ENCODE data around the gene CACNA2D3. TPM values are rescaled to one million over a fixed set of nuclear protein-coding genes. Genes with fewer than 3 reads are reported as not detected.

CACNA2D3 gene
- total and polyA plus RNA-seq, 9 donors = 1.4 to 3.1 (median 2.3) TPM

DNA sequence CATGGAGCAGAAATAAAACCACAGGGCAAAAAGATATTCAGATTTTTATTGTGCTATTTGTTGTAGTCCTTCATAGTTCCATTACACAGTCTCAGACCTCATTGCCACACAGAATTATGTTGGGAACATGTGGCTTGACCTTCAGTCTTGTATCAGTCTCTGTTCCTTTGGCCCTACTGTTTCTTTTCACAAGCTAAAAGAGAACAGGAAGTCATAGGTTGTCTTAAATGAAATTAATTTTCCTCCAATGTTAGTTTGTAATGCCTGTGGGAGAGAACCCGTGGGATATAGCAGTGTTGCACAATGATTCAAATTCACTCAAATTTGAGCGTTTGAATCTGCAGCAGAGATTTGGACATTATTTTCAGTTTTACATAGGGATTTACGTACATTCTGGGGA lies 445.6 kb downstream of the CACNA2D3 start:
- no peaks in the 10 kb centered on the region for H3K36me3 ChIP-seq (ENCODE audit: control insufficient read depth, insufficient read depth, low read length)
- no peaks in the 10 kb centered on the region for H3K4me1 ChIP-seq (ENCODE audit: control insufficient read depth, insufficient read depth, low read length)
- no peak overlapping the region for H3K27ac ChIP-seq (ENCODE audit: low read length)
- WGBS (ENCODE audit: insufficient coverage) = 64% methylated on average over 3 of the region's 3 CpGs
- no peak overlapping the region for H3K4me3 ChIP-seq (ENCODE audit: low read length)
- no peaks in the 10 kb centered on the region for H3K27me3 ChIP-seq (ENCODE audit: control insufficient read depth, insufficient read depth, low read length)
- no peaks in the 10 kb centered on the region for H3K9me3 ChIP-seq (replicated peaks; ENCODE audit: control insufficient read depth, low read depth, low read length)
- no peak for DNase-seq

DNA sequence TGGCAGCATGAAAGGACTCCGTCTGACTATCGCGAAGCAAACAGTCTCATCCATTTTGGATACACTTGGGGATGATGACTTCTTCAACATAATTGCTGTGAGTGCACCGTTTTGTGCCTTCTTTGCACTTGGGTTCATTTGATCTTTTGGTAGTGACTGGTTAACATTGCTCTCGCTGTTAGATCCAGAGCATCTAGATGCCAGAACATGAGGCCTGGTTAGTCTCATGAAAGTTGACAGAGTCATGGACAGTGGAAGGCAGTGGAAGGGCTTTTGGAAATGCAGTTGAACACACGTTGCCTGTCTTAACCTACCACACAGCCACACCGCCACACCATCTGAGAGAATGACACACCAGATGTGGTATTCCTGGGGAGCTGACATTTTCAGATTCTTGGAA lies 447.7 kb downstream of the CACNA2D3 start:
- 91% methylated on average over 5 of the region's 7 CpGs for WGBS (ENCODE audit: insufficient coverage)
- Histone ChIP-seq H3K27me3 (ENCODE audit: control insufficient read depth, insufficient read depth, low read length) (no peaks in the 10 kb centered on the region), H3K36me3 (ENCODE audit: control insufficient read depth, insufficient read depth, low read length) (no peaks in the 10 kb centered on the region), H3K27ac (ENCODE audit: low read length) (no peak overlapping the region), H3K4me3 (ENCODE audit: low read length) (no peak overlapping the region), H3K9me3 (replicated peaks; ENCODE audit: control insufficient read depth, low read depth, low read length) (no peaks in the 10 kb centered on the region), H3K4me1 (ENCODE audit: control insufficient read depth, insufficient read depth, low read length) (no peaks in the 10 kb centered on the region)
- no peak for DNase-seq

DNA sequence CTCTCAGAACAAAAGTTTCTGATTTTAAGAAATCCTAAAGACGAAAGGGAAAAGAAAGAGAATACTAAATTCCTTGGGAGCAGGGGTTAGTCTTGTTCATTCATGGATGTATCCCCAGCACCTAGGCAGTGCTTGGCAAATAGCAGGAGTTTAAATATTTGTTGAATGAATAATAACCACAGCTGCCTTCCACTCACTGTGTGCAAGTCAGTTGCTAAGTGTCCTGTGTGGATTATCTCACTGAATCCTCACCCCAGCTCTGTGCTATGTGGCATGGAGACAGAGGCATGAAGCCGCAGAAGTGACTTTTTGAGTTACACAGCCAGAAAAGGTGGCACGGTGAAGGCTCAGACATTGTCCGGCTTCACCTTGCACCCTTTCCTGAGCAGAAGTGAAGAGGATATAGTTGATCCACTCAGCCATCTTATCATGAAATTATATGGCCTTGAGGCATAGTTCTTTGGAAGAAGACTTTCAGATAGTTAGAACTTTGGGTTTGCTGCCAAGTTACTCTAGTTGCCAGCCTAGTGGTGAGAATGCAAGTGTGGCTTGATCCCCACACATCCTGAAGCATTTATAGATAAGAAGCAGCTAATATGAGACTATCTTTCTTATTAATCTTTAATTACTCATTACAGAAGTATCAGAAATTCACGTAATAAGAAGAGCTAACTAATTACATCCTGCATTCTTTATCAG lies 450.0 kb downstream of the CACNA2D3 start:
- no peaks in the 10 kb centered on the region for H3K36me3 ChIP-seq (ENCODE audit: control insufficient read depth, insufficient read depth, low read length)
- WGBS (ENCODE audit: insufficient coverage) = 100% methylated on average over 2 of the region's 5 CpGs
- DNase-seq = no peak

DNA sequence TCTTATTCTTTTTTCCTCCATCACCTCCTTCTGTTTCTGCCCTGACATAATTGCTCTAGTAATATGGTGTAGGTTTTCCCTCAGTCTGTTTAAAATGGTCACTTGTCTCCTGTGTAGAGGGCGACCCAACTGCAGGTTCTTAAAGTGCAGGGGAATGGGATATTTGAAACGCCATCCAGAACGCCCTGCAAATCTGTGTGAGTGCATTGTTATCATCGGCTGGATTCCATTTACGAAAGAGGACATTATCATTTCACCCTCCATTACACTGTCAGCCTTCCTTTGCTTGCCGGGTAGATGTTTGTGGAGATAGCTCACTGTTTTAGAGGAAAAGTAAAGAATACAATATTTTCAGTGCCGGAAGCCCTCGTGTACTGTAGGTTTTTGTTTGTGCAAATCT lies 451.5 kb downstream of the CACNA2D3 start:
- Histone ChIP-seq H3K9me3 (replicated peaks; ENCODE audit: control insufficient read depth, low read depth, low read length) (no peaks in the 10 kb centered on the region), H3K27me3 (ENCODE audit: control insufficient read depth, insufficient read depth, low read length) (no peaks in the 10 kb centered on the region), H3K27ac (ENCODE audit: low read length) (no peak overlapping the region), H3K4me3 (ENCODE audit: low read length) (no peak overlapping the region), H3K36me3 (ENCODE audit: control insufficient read depth, insufficient read depth, low read length) (no peaks in the 10 kb centered on the region), H3K4me1 (ENCODE audit: control insufficient read depth, insufficient read depth, low read length) (no peaks in the 10 kb centered on the region)
- no peak for DNase-seq
- WGBS (ENCODE audit: insufficient coverage) = no CpG with 5 or more reads among the region's 8 CpGs

More for the DNA sequence above, 450.0 kb downstream of the CACNA2D3 start:
- no peaks in the 10 kb centered on the region for H3K4me1 ChIP-seq (ENCODE audit: control insufficient read depth, insufficient read depth, low read length)
- no peaks in the 10 kb centered on the region for H3K27me3 ChIP-seq (ENCODE audit: control insufficient read depth, insufficient read depth, low read length)
- H3K27ac ChIP-seq (ENCODE audit: low read length) = no peak overlapping the region
- H3K9me3 ChIP-seq (replicated peaks; ENCODE audit: control insufficient read depth, low read depth, low read length) = no peaks in the 10 kb centered on the region
- no peak overlapping the region for H3K4me3 ChIP-seq (ENCODE audit: low read length)

DNA sequence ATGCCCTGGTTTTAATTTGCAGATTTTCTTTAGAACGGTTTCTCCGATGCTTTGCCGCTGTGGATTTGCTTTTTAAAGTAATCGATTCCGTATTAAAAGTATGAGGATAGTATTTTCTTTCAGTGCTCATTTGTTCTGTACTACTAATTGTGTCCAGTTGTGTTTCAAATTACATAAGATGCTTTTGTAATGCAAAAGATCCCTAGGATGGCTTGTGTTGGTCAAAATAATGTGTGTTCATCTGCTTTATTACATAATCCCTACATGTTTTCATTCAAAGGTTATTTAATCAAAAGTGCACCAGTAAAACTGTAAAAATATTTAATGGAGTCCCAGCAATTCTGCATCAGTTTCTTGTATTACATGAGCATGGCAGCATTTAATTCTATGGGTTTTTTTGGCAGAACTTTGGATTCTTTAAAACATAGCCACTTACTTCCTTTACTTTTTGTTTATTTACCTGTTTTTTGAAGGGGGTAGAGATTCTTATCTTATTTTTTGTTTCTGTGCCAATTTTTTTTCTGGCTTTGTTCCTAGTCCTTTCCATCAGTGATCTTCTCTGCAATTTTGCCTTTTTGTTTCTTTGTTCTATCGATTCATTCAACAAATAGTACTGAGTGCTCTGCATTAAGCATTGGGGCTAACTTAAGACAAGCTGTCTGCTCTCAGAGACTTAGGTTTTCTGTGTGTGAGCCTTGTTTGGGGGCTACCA lies 452.7 kb downstream of the CACNA2D3 start:
- WGBS (ENCODE audit: insufficient coverage) = no CpG with 5 or more reads among the region's 6 CpGs
- DNase-seq = no peak
- H3K27me3 ChIP-seq (ENCODE audit: control insufficient read depth, insufficient read depth, low read length) = no peaks in the 10 kb centered on the region
- no peaks in the 10 kb centered on the region for H3K9me3 ChIP-seq (replicated peaks; ENCODE audit: control insufficient read depth, low read depth, low read length)
- no peak overlapping the region for H3K4me3 ChIP-seq (ENCODE audit: low read length)
- no peak overlapping the region for H3K27ac ChIP-seq (ENCODE audit: low read length)
- H3K36me3 ChIP-seq (ENCODE audit: control insufficient read depth, insufficient read depth, low read length) = no peaks in the 10 kb centered on the region
- H3K4me1 ChIP-seq (ENCODE audit: control insufficient read depth, insufficient read depth, low read length) = no peaks in the 10 kb centered on the region

DNA sequence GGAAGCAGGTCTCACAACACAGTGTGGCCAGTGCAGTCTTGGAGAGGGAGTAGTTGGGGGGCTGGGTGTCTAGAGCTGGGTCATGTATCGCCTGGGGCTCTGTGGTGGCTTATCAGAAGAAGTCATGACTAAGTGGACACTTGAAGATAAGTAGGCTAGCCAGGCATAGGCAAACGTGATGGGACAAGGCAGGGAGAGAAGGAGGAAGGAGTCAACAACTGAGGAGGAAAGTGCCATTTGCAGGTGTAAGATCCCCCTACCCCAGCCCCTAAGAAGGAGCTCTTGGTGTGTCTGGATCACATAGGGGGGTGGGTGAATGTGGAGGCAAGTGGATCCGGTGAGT lies 453.2 kb downstream of the CACNA2D3 start:
- 69% methylated on average over 2 of the region's 3 CpGs for WGBS (ENCODE audit: insufficient coverage)
- no peak for DNase-seq
- Histone ChIP-seq H3K4me1 (ENCODE audit: control insufficient read depth, insufficient read depth, low read length) (no peaks in the 10 kb centered on the region), H3K4me3 (ENCODE audit: low read length) (no peak overlapping the region), H3K36me3 (ENCODE audit: control insufficient read depth, insufficient read depth, low read length) (no peaks in the 10 kb centered on the region), H3K27ac (ENCODE audit: low read length) (no peak overlapping the region), H3K9me3 (replicated peaks; ENCODE audit: control insufficient read depth, low read depth, low read length) (no peaks in the 10 kb centered on the region), H3K27me3 (ENCODE audit: control insufficient read depth, insufficient read depth, low read length) (no peaks in the 10 kb centered on the region)

DNA sequence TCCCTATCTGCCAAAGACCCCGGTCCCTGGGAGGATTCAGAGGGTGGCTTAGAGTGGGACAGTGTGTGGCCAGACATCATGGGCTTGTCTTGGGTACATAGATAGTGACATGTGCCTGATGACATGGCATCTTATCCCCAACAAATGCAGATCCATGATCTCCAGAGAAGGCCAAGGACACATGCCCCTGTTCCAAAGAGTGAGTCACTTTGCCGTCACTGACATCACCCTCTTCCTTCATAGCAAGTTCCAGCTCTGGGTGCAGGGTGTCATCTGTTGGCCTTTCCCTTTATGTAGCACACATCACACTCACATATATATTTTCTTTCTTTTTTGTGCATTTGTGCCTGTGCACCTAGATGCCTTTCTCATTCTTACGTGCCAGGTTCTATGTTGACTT lies 455.0 kb downstream of the CACNA2D3 start:
- Histone ChIP-seq H3K36me3 (ENCODE audit: control insufficient read depth, insufficient read depth, low read length) (no peaks in the 10 kb centered on the region), H3K4me1 (ENCODE audit: control insufficient read depth, insufficient read depth, low read length) (no peaks in the 10 kb centered on the region), H3K27me3 (ENCODE audit: control insufficient read depth, insufficient read depth, low read length) (no peaks in the 10 kb centered on the region), H3K4me3 (ENCODE audit: low read length) (no peak overlapping the region), H3K27ac (ENCODE audit: low read length) (no peak overlapping the region), H3K9me3 (replicated peaks; ENCODE audit: control insufficient read depth, low read depth, low read length) (no peaks in the 10 kb centered on the region)
- no peak for DNase-seq
- 71% methylated on average over 3 of the region's 3 CpGs for WGBS (ENCODE audit: insufficient coverage)

DNA sequence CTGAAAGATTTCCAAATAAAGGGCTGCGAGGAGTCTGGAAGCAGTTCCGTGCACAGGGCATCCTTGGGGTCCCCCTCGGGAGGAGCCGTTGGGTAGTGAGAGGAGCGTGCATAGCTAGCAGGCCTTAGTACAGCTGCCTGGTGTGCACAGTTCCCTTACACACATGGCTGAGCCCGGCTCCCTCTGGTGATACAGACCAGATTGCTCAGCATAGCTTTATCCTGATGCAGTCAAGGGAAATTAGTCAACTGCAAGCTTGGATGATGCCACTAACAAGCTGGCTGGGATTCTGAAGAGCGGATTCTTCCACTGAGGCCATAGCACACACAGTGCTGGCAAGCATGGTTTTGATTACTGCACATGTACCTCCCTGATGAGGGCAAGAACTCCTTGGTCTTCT lies 456.1 kb downstream of the CACNA2D3 start:
- Histone ChIP-seq H3K27ac (ENCODE audit: low read length) (no peak overlapping the region), H3K9me3 (replicated peaks; ENCODE audit: control insufficient read depth, low read depth, low read length) (no peaks in the 10 kb centered on the region), H3K27me3 (ENCODE audit: control insufficient read depth, insufficient read depth, low read length) (no peaks in the 10 kb centered on the region), H3K4me1 (ENCODE audit: control insufficient read depth, insufficient read depth, low read length) (no peaks in the 10 kb centered on the region), H3K36me3 (ENCODE audit: control insufficient read depth, insufficient read depth, low read length) (no peaks in the 10 kb centered on the region), H3K4me3 (ENCODE audit: low read length) (no peak overlapping the region)
- 69% methylated on average over 7 of the region's 7 CpGs for WGBS (ENCODE audit: insufficient coverage)
- no peak for DNase-seq

DNA sequence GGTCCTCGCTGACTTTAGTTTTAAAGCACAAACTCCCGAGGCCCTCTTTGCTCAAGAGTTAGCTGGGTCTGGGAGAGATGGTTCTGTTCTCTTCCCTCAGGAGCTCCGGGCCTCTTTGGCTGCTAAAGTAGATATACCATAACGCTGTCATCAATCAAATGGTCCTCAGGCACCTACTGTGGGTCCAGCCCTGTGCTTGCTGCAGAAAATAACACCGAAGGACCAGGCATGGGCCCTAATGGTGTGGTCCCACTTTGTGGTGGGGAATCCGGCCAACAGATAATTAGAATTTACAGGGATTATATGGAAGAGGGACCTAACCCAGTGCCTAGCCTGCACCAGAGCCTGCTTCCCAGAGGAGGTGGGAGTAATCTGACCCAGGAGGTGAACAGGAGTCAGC lies 458.1 kb downstream of the CACNA2D3 start:
- DNase-seq = no peak
- Histone ChIP-seq H3K4me1 (ENCODE audit: control insufficient read depth, insufficient read depth, low read length) (no peaks in the 10 kb centered on the region), H3K36me3 (ENCODE audit: control insufficient read depth, insufficient read depth, low read length) (no peaks in the 10 kb centered on the region), H3K9me3 (replicated peaks; ENCODE audit: control insufficient read depth, low read depth, low read length) (no peaks in the 10 kb centered on the region), H3K4me3 (ENCODE audit: low read length) (no peak overlapping the region), H3K27ac (ENCODE audit: low read length) (no peak overlapping the region), H3K27me3 (ENCODE audit: control insufficient read depth, insufficient read depth, low read length) (no peaks in the 10 kb centered on the region)
- 88% methylated on average over 4 of the region's 6 CpGs for WGBS (ENCODE audit: insufficient coverage)

DNA sequence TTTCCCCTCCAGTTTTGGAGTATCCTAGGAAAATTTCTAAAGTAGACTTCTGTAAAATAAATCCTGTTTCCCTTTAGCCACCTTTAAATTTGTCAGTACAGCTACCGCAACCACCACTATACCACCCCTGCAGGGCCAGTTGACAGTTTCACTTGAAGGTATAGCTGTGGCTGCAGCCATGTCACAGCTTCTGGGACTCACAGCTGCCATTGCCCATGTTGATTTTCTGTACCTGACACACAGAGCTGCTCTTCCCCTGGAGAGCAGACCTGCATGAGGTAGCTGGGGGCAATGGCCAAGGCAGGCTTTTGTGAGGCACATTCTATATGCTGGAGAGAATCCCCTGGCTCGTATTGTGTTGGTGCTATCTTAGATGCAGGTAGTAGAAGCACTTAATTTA lies 460.1 kb downstream of the CACNA2D3 start:
- H3K4me1 ChIP-seq (ENCODE audit: control insufficient read depth, insufficient read depth, low read length) = no peaks in the 10 kb centered on the region
- no peak for DNase-seq
- no peaks in the 10 kb centered on the region for H3K27me3 ChIP-seq (ENCODE audit: control insufficient read depth, insufficient read depth, low read length)
- H3K4me3 ChIP-seq (ENCODE audit: low read length) = no peak overlapping the region
- H3K36me3 ChIP-seq (ENCODE audit: control insufficient read depth, insufficient read depth, low read length) = no peaks in the 10 kb centered on the region
- H3K9me3 ChIP-seq (replicated peaks; ENCODE audit: control insufficient read depth, low read depth, low read length) = no peaks in the 10 kb centered on the region
- H3K27ac ChIP-seq (ENCODE audit: low read length) = no peak overlapping the region
- 87% methylated on average over 2 of the region's 2 CpGs for WGBS (ENCODE audit: insufficient coverage)

Measured in muscle of leg (tissue), 11 donors.